GM21723 (cell line): Measurements from ENCODE around the gene SPRYD3.
"Not testable (repeated sequence)": the region's sequence is repeated elsewhere in the genome, so short reads cannot be mapped to it uniquely, and the experiment has no call there.

ENCODE experiments used
- ATAC-seq: cut with Tn5 transposase; IDR thresholded peaks from one replicate; pipeline ENCODE4 v1.9.1; 2021; ENCODE audit warnings: mild to moderate bottlenecking, moderate library complexity; ENCODE audit not compliant: unreplicated experiment

Gene SPRYD3, protein sequence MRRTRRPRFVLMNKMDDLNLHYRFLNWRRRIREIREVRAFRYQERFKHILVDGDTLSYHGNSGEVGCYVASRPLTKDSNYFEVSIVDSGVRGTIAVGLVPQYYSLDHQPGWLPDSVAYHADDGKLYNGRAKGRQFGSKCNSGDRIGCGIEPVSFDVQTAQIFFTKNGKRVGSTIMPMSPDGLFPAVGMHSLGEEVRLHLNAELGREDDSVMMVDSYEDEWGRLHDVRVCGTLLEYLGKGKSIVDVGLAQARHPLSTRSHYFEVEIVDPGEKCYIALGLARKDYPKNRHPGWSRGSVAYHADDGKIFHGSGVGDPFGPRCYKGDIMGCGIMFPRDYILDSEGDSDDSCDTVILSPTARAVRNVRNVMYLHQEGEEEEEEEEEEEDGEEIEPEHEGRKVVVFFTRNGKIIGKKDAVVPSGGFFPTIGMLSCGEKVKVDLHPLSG

DNA sequence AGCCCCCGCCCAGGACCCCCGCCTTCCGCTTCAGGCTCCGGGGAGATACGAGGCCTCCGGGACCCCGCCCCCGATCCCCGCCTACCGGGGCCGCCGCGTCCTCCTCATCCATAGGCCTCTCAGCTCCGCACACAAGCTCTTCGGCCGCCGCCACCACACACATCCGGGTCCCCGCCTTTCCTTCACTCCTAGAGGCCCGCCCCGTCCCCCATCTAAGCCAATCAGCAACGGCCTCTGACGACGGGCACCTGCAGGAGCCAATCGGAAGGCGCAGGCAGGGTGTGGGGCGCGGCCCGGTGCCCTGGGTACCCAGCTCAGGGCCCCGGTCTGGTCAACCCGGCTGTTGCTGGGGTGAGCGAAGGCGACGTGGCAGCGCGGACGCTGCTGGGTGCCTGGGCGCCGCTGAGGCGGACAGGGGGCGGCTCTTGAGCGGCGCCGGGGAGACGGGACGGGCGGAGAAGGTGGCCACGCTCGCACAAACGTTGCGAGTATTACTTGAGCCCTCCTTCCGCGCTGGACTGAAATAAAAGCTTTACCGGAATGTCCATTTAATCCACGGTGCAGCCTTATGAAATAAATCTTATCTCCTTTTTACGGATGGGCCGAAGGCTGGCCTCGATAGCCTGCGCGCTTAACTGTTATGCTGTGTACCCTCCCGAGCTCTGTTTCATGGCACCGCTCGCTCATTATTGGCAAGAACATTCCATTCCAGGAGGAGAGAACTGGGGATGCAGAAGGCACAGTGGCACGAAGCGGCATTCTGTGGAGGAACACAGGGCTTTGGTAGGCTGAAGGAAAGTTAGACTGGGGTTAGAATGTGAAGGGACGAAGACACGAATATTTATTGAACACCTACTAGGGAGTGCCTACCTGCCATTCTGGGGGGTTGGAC lies at the start of gene SPRYD3:
Gene SPRYD3, minus strand, starts transcription at position 165 of the 892 bp plus-strand sequence. Its CDS starts 57 bp downstream, at position 108.
- peak; percentile 97 for ATAC-seq

- no peak for ATAC-seq
These were observed 48.0 kb upstream of the SPRYD3 start for GRCh38 chr12:53127169-53127568.

- no peak for ATAC-seq
These were observed 45.1 kb upstream of the SPRYD3 start for GRCh38 chr12:53124352-53124723.

DNA sequence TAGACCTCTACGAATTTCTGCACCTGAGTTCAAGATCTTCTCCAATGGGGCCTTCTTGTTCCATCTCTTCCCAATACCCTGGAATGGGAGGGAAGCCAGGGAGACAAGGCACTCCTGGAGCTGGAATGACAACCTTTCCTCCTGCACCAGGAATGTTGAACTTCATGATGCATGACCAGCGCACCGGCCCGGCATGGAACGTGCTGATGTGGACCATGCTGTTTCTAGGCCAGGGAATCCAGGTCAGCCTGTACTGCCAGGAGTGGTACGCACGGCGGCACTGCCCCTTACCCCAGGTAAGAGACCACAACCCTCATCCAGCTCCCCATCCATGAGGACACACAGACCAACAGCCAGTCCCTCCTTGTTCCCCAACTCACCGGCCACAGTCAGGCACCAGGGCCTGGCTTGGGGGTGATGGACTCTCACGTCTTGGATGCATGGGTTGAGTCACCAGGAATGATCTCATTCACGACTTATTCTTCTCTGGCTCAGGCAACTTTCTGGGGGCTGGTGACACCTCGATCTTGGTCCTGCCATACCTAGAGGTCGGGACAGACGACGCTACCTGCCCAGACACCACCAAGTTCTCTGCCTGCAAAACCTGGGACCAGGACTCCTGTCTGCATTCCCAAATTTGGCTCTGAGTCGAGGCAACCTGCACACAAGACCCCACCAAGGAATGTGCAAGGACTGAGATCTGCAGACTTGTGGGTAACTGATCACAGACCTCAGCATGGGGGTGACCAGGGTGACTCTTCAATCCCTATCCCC lies 44.6 kb upstream of the SPRYD3 start:
- ATAC-seq = no peak

DNA sequence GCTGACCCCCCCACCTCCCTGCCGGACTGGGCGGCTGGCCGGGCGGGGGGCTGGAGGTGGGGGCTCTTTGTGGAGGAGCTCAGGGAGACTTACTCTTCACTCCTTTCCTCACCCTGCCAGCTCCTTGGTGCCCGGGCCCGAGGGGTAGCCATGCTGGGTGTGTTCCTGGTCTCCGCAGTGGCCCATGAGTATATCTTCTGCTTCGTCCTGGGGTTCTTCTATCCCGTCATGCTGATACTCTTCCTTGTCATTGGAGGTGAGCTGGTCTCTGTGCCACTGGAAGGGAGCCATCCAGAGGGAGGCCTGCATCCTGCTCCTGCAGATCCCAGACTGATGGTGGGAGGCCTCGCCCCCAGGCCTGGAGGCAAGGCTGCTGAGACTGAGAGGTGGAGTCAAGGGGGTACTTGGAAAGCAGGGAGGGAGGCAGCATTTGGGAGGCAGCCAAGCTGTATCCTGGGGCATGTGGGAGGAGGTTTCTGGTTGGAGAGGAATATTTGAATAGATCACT lies 43.8 kb upstream of the SPRYD3 start:
- no peak for ATAC-seq

DNA sequence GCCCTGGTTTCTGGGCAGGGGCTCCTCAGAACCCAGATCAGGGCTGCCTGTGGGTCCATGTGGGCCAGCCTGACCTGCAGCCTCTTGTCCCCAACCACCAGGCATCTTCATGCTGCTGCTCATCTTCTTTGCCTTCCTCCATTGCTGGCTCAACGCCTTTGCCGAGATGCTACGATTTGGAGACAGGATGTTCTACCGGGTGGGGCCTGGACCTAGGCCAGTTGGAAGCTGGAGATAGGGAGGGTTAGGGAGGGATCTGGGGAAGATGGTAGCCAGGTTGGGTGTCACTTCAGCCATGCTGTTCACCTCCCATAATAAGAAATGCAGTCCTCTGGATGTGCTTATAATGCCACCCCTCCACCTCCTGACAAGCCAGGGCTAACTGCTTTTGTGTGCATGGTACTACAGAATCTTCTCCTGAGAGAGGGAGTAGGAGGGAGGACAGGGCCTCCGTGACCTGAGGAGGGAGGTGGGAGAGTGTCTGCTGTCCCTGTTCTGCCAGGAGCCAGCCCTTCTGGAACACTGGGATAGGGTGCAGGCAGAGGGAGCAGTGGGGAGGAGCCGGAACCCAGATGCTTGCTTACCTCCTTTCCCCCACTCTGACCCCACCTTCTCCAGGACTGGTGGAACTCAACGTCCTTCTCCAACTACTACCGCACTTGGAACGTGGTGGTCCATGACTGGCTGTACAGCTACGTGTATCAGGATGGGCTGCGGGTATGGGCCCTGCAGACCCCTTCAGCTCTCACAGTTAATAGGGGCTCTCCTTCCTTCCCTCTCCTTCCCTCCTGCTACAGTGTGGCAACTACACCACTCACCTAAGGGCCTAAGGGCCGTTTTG lies 41.7 kb upstream of the SPRYD3 start:
- ATAC-seq = no peak

DNA sequence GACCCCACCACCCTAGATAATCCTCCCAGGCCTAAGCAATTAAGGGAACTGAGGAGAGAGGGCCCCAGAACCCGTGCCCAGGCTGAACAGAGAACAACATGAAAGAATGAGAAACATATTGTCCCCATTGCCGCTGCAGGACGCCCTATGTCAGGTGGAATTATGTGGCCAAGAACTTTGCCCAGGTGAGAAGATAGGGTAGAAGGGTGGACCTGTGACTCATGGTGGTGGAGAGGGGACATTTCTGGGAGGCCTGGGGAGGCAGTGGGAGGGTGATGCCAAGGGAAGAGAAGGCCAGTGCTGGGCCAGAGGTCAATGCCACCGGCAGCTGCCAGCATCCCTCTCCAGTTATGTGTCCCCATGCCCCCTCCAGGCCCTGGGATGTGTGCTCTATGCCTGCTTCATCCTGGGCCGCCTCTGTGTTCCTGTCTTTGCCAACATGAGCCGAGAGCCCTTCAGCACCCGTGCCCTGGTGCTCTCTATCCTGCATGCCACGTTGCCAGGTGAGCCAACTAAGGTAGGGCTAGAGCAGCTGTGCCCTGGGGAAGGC lies 39.6 kb upstream of the SPRYD3 start:
- no peak for ATAC-seq

DNA sequence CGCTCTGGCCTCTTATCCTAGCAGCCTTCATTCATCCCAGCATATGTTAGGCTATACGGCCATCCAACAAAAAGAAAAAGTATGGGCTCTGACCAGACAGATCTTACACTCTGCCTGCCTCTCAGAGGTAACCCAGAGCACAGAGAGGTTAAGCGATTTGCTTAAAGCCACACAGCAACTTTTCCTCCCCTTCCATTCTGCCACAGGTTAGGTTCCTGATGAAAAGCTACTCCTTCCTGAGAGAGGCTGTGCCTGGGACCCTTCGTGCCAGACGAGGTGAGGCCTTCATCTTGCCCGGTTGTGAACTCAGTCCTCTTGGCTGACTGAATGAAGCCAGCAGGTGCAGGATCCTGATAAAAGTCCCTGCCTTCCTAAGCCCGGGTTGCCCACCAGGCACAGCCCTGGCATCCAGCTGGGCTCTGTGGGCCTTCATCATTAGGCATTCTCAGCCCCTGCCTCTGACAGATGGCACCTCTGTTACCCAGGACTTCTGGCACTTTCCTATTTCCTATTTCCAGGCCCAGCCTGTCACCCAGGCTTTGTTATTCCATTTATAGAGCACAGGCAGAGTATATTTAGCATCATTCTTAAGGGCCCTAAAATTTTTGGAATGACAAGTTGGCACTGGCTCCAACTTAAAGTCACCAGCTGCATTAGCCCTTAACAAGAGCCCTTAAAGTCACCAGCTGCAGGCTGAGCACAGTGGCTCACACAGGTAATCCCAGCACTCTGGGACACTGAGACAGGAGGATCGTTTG lies 36.9 kb upstream of the SPRYD3 start:
- no peak for ATAC-seq

DNA sequence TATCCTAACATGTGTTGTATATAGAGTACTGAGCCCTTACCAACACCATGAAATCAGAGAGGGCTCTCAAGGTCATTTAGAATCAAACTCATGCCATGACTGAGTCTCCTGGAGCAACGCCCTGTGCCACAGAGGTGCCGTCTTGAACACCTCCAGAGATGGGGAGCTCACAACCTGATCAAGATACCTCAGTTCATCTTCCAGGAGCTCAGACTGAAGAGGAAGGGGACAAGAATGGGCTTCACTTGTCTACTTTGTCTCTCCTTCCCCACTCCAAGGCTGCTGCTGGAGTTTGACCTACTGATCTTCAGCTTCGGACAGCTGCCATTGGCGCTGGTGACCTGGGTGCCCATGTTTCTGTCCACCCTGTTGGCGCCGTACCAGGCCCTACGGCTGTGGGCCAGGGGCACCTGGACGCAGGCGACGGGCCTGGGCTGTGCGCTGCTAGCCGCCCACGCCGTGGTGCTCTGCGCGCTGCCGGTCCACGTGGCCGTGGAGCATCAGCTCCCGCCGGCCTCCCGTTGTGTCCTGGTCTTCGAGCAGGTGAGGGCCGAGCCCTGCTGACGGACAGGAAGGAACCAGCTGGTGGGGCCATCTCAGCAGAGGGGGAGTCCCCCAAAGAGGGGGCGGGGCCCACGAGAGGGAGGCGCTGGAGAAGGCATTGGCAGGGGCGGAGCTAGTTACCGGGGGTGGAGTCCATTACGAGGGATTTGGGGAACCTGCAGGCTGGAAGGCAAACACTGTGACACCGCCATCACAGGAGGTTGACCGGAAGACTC lies 36.1 kb upstream of the SPRYD3 start:
- ATAC-seq = no peak

DNA sequence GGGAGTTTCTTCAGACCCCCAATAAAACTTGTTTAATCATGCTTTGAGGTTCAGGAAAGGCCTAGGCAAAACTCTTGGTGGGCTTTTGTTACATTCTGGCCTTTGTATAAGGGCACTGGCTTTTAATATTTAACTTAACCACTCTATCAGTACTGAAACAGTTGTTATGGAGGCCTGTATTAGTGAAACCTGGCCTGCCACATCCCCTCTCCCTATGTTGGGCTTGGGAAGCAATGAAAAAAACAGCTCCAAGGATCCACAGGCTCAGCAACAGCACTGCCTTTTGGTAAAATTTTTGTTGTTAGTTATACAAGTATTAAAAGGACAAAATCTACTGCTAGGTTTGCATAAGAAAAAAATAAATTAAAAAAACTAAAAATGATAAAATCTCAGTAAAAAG lies 34.8 kb upstream of the SPRYD3 start:
- no peak for ATAC-seq

- no peak for ATAC-seq
These were observed 34.0 kb upstream of the SPRYD3 start for GRCh38 chr12:53113136-53113705.

GRCh38 chr12:53112431-53112830 lies 33.2 kb upstream of the SPRYD3 start:
- ATAC-seq = not testable (repeated sequence)

DNA sequence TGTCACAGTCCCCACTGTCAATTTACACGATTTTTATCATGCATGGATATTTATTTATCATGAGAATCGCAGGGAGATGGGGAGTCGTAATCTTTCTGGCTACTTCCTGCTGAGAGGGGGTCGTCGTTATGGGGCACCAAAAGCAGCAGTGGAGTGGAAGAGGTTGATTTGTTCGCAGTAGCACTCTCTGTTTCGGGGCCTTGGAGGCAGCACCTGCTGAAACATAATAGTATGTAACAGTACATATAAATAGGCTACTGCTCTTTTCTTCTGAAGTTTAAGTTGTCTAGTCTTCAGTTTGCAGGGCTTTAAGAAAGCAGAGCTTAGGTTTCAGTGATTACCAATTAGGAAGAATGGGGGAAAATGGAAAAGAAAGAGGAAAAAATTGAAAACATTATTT lies 27.9 kb upstream of the SPRYD3 start:
- no peak for ATAC-seq

DNA sequence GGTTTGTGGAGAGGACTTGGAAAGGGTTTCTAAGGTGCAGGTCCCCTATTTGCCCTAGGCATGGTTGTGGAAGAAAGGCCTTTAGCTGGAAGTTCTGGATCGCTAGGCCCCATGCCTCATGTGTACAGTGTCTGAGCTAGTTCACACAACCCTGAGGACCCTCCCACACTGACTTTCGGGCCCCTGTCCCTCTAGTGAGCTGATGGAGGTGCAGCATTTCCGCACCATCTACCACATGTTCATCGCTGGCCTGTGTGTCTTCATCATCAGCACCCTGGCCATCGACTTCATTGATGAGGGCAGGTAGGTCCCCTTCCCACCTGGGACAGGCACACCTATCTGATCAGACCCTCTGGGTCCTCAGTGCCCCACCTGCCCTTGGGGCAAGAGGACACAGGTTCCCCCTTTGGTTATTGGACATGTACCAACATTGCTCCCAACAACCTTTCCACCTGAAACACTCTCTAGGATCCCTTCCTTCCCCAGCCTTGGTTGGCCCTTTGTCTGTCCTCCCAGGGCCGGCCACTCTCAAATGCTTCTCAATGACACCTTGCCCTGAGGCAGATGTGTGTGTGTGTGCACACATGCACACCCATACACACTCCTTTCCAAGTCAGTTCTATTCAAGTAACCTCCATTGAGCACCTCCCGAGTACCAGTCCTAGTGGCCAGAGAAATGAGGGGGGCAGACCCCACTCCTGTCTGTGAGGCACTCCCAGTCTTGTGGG lies 26.7 kb upstream of the SPRYD3 start:
- no peak for ATAC-seq

GRCh38 chr12:53105256-53105655 lies 26.1 kb upstream of the SPRYD3 start:
- no peak for ATAC-seq

GRCh38 chr12:53103860-53104305 lies 24.7 kb upstream of the SPRYD3 start:
- ATAC-seq = no peak
